Hematopoietic multipotent progenitor cell treated with erythropoietin and hydrocortisone succinate and interleukin-3 and kit ligand, for 8 days (in vitro differentiated cells): ENCODE results near the gene GALNT4.

ENCODE experiments used
- DNase-seq: peaks from one replicate; pipeline ENCODE4 v3.0.0-alpha.2; 2015

Gene GALNT4

DNA sequence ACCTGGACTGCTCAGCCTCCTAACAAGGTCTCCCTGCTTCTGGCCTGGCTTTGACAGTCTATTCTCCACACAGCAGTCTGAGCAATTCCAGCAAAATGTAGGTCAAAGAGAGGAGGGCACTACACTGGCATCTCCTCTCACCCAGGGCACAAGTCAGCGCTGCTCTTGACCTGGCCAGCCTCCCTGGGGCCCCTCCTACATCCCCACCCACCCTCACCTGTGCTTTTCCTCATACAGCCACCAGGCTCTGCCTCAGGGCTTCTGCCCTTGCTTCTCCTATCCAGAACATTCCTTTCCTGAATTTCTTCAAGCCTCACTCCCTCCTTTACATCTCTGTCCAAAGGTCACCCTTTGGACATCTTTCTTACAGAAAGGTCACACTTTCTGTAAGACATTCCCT is 33.7 kb downstream of the GALNT4 start:
- DNase-seq, result no peak

DNA sequence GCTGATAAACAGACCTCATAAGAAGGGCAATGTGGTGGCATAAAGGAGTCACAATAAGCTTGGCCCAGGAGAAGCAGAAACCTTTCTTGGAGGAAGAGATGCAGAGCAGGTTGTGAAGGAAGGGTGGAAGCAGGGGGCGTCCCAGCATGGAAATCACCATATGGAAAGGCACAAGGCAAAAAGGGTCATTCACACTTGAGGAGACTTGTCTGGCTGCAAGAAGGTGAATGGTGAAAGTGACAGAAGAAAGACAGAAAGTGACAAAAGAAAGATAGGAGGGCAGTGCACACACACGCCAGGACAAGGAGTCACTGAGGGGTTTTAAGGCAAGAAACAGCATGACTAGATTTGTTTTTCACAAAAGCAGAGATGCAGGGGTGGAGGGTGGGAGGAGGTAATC is 38.3 kb downstream of the GALNT4 start:
- DNase-seq, result no peak

DNA sequence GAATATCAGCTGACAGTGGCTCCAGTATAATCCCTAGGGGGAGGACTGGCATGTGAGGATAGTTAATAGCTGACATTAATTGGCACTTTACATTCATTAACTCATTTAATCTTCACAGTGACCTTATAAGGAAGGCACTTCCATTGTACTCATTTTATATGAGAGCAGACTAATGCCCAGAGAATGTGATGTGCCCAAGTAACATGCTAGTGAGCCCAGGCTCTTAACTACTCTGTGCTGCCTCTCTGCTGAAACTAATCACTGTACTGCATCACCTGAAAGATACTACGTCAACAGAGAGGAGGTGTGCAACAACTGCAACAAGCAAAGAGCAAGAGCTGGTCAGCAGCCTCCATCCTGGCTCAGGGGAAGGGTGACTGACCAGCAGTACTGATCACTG is 40.1 kb downstream of the GALNT4 start:
- DNase-seq, result no peak

DNA sequence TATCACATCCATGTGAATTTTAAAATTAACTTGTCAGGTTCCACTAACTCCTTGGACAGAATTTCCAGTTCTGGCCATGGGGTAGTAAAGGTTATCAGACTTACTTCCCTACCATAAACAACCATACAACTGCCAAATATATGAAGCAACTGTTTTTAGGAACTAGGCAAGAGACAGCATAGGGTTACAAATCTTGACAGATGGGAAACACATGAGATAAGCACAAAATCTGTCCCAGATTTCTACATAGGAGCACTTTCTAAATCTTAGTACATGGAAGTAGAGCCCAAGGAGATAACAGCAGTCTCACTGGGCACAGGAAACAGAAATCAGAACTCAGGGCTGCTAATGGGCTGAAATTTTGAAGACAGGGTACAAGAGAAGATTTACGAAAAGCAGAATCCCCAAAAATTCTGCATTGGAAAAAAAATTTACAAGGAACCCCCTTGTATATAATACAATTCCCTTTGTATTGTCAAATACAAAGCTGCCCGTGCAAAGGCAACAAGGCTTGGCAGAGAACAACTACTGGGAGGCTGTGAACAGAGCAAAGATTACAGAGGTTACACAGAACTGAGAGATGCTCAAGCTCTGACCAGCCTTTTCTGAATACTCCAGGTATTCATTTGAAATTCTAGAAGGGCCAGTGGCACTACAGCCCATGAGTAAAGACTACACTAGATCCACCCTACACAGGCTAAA is 43.2 kb downstream of the GALNT4 start:
- no peak for DNase-seq

DNA sequence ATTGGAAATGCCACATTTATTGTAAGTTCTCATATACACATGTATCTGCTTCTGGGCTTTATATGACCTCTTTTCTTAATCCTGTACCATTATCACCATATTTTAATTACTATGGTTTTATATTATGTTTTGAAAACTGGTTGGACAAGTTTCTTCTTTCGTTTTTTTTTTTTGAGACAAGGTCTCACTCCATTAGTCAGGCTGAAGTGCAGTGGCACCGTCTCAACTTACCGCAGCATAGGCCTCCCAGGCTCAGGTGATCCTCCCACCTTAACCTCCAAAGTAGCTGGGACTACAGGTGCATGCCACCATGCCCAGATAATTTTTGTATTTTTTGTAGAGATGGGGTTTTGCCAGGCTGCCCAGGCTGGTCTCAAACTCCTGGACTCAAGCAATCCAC is 44.6 kb downstream of the GALNT4 start:
- no peak for DNase-seq

DNA sequence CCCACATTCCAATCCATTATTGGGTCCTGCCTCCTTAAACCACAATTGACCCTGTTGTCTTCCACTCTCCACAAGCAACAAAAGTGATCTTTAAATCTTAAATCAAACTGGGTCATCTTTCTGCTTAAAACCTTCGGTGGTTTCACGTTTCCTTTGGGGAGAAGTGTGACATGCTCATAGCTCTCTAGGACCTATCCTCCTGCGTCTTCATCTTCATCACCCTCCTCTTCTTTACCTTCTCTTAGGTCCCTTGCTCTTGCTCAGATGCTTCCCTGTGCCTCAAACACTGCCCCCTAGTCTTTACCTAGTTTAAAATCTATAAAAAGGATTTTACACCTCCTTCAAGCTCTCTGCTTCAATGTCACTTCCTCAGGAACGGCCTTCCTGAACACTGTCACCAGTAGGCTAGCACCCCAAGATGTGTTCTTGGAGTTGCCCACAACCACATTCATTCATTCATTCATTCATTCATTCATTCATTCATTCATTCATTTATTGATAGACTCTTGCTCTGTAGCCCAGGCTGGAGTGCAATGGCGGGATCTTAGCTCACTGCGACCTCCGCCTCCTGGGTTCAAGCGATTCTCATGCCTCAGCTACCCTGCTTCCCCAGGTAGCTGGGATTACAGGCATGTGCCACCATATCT is 46.8 kb downstream of the GALNT4 start:
- DNase-seq, result no peak

DNA sequence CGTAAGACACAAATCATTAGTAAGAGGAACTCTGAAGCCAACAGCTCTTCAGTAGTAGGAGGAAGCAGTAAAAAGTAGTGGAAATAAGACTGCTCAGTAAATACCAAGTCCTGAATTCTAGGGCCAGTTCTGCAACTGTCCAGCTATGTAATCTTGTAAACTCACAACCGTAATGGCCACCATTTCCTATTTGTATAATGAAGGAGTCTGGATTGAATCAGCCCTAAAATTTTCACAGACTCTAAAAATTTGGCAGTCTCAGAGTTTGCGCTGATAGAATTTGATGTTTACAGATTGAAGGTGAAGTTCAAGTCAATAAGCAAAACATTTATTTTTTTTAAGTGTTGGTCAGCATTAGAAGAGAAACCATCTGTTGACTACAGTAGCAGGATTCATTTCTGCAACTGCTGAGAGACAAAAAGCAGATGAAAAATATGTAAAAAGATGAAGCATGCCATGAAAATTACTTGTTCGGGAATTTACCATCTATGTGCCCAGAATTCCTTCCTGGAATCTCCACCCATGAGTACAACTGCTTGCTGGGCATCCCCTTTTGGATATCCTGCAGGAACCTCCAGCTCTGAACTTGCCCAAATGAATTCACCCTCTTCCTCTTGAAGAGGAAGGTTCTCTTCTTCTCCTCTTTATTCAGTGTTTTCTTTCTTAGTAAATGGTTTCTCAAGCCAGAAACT is 47.5 kb downstream of the GALNT4 start:
- DNase-seq, result no peak

DNA sequence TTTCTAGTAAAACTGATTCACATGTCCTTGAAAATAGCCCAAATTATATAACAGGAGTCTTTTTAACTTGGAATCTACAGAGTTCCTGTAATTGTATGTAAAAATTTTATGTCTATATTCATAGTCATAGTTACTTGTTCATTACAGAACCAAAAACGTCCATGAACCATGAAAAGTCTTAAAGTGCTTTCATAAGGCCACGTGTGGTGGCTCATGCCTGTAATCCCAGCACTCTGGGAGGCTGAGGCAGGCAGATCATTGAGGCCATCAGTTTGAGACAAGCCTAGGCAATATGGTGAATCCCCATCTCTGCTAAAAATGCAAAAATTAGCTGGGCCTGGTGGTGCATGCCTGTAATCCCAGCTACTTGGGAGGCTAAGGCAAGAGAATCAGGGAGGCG is 48.4 kb downstream of the GALNT4 start:
- DNase-seq, result no peak

DNA sequence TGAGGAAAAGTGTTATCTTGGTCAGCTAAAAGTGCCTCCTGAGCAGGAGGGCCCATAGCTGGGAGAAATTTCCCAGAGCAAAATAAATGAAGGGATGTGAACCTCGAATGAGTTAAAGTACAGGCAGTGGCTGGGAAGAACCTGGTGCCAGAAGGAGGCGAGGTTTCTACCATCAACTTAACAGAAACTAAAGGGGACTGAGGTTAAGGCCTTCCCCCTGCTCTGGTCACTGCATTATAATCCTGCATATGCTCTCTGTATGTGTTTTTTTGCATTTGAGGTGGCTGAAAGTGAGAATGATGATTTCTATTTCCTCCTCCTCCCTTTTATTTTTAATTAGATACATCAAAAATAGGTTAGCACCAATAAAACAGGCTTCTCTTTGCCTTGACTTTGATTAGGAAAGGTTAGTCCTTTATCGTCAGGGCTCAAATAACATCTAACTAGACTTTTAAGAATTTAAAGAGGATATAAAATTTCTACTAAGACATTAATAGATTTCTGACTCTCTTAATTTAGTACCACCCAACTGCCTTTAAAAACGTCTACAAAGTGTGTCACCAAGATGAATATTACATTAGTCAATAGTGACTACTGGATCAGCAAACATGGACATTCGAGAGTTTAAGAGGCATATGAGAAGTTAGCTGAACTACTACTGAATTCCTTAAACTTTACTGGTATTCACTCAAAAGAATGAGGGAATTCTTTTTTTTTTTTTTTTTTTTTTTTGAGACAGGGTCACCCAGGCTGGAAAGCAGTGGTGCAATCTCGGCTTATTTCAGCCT is 49.2 kb downstream of the GALNT4 start:
- no peak for DNase-seq

DNA sequence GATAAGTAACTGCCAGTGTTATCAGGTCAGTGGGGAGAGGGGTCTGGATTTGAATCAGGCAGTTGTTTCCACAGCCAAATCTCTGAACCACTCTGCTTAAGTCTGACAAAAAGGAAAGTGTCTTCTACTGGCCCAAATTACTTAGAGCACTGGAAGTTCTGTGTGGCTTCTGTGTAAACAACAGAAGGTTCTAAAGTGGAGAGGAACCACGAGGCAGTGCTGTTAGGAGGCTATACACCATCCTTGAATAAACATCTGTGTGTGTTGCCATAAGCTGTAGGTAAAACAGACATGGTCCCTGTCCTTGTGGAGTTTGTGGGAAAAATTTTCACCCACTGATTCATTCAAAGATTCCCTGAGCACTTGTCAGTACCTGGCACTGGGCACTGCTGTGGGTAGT is 50.0 kb downstream of the GALNT4 start:
- DNase-seq, result no peak
